K562 (cell line): ENCODE results near the gene TUBA3C. TPM values are rescaled to one million over a fixed set of nuclear protein-coding genes. Genes with fewer than 3 reads are reported as not detected.
"Not testable (repeated sequence)": the region's sequence is repeated elsewhere in the genome, so short reads cannot be mapped to it uniquely, and the experiment has no call there.

Experiments
- ATAC-seq: fragments of 200-7000 bp; cut with Tn5 transposase; 3 replicates; pipeline ENCODE4 v1.9.1; 2020; ENCODE audit warnings: moderate library complexity
- BruUV-seq: library from RNA; stranded (reverse); fragments of 400-500 nt; replicated peaks from 2 replicates; lab custom pipeline; 2021; lab: Mats Ljungman, UMichigan
- CTCF ChIA-PET: fragments of 300-600 bp; formaldehyde crosslinking; extraction: SDS; loops from one replicate; lab custom pipeline; 2021; ENCODE audit warnings: low intra/inter-chr PET ratio; lab: Yijun Ruan, JAX
- POLR2A ChIA-PET: fragments of 300-600, 350-650 bp; sonication (Branson Sonifier 250); formaldehyde crosslinking; extraction: SDS; loops from one replicate; lab custom pipeline; 2021; ENCODE audit warnings: antibody characterized with exemption, inconsistent platforms; lab: Yijun Ruan, JAX
- DNase-seq, 4 experiments: peaks; one replicate each; pipeline versions ENCODE4 v3.0.0 to v3.0.0-alpha.2; 2011 to 2018; ENCODE audit warnings: low spot score in 3 of 4, mixed read lengths in 3 of 4; ENCODE audit errors: extremely low read depth in 1 of 4
- FAIRE-seq: peaks from 2 replicates; lab custom pipeline; 2011; peaks lifted over from hg19 to GRCh38; lab: Jason Lieb, UNC
- H2AFZ ChIP-seq: 2 replicates; pipeline ENCODE4 v1.6.0; 2011; ENCODE audit warnings: low read depth, low read length, control low read depth, inconsistent platforms
- H3K27ac ChIP-seq: fragments of 200-600 bp; 3 replicates; pipeline ENCODE4 v1.8.0; 2011; ENCODE audit warnings: low read depth, mild to moderate bottlenecking, control low read depth, inconsistent platforms, low read length, moderate library complexity, mixed read lengths; ENCODE audit errors: extremely low read depth
- H3K27me3 ChIP-seq, 2 experiments: fragments of 300-600 bp in 1 of 2; 2 replicates in 1 of 2; 3 replicates in 1 of 2; pipeline versions ENCODE4 v1.6.0 to v1.8.0; 2011; ENCODE audit warnings: inconsistent platforms in 2 of 2, low read length in 2 of 2, mild to moderate bottlenecking in 1 of 2, mixed read lengths in 1 of 2, moderate library complexity in 1 of 2; ENCODE audit not compliant: control insufficient read depth in 2 of 2, insufficient read depth in 2 of 2
- H3K36me3 ChIP-seq: fragments of 300-600 bp; 3 replicates; pipeline ENCODE4 v1.8.0; 2011; ENCODE audit warnings: mild to moderate bottlenecking, low read length, inconsistent platforms; ENCODE audit not compliant: control insufficient read depth, insufficient read depth
- H3K4me1 ChIP-seq, 2 experiments: fragments of 200-600 bp in 1 of 2; replicated peaks in 1 of 2; 2 replicates in 1 of 2; 3 replicates in 1 of 2; pipeline versions ENCODE4 v1.5.1 to v1.8.0; 2011; ENCODE audit warnings: inconsistent platforms in 2 of 2, low read length in 2 of 2, mild to moderate bottlenecking in 1 of 2, mixed read lengths in 1 of 2, moderate library complexity in 1 of 2; ENCODE audit not compliant: control insufficient read depth in 2 of 2, insufficient read depth in 2 of 2
- H3K4me2 ChIP-seq: 2 replicates; pipeline ENCODE4 v1.6.1; 2011; ENCODE audit warnings: low read length, control low read depth, inconsistent platforms, mixed read lengths; ENCODE audit not compliant: insufficient read depth
- H3K4me3 ChIP-seq: fragments of 200-600 bp; sonication (generic), shearing (Covaris generic); 2 replicates; pipeline ENCODE4 v1.5.1; 2016; ENCODE audit warnings: control low read depth, inconsistent platforms
- H3K79me2 ChIP-seq: fragments of 200-600 bp; 3 replicates; pipeline ENCODE4 v1.8.0; 2011; ENCODE audit warnings: low read length, inconsistent platforms; ENCODE audit not compliant: control insufficient read depth, insufficient read depth
- H3K9ac ChIP-seq, 2 experiments: 2 replicates each; pipeline versions ENCODE4 v1.6.0 to v1.6.1; 2011; ENCODE audit warnings: low read depth in 2 of 2, low read length in 2 of 2, control low read depth in 1 of 2, inconsistent platforms in 1 of 2, mild to moderate bottlenecking in 1 of 2, mixed read lengths in 1 of 2; ENCODE audit not compliant: insufficient read depth in 1 of 2
- H3K9me1 ChIP-seq: one replicate; pipeline ENCODE4 v1.6.0; 2011; ENCODE audit warnings: inconsistent platforms, mild to moderate bottlenecking, low read length, moderate library complexity; ENCODE audit not compliant: control insufficient read depth, insufficient read depth
- H3K9me3 ChIP-seq: replicated peaks from 2 replicates; pipeline ENCODE4 v1.5.1; 2011; ENCODE audit warnings: low read depth, low read length, inconsistent platforms; ENCODE audit not compliant: control insufficient read depth, insufficient read depth
- H4K20me1 ChIP-seq: replicated peaks from 2 replicates; pipeline ENCODE4 v1.6.1; 2011; ENCODE audit warnings: low read length, inconsistent platforms, mixed read lengths; ENCODE audit not compliant: control insufficient read depth, insufficient read depth
- KDM1A ChIP-seq, 2 experiments: fragments of 450-650 bp; IDR thresholded peaks; 2 replicates each; pipeline ENCODE4 v1.6.1; 2016; ENCODE audit warnings: mild to moderate bottlenecking in 2 of 2
- ZBTB26 ChIP-seq: fragments of 450-650 bp; formaldehyde crosslinking; IDR thresholded peaks from 2 replicates; pipeline ENCODE4 v1.4.0; 2022; ENCODE audit warnings: missing genetic modification characterization
- WGBS: fragments of 100-300 bp; shearing (Covaris generic); methylation state at CpG from one replicate; pipeline ENCODE4 v1.1.6; 2016; ENCODE audit warnings: low coverage, mixed read lengths; ENCODE audit not compliant: insufficient coverage; ENCODE audit errors: missing lambda C conversion rate; 5-methylcytosine and 5-hydroxymethylcytosine counted together
- in situ Hi-C: fragments of 300-500 bp; cut with MboI; formaldehyde crosslinking; loops from 4 replicates; pipeline ENCODE4 v1.15.0; 2018; ENCODE audit warnings: inconsistent platforms, mixed read lengths
- intact Hi-C: fragments of 100-400 bp; cut with micrococcal nuclease; formaldehyde crosslinking; loops from 2 replicates; pipeline ENCODE4 v1.14.2; 2022
- polyA plus RNA-seq, 8 experiments: library from polyadenylated mRNA; depleted of rRNA in 4 of 8; stranded (reverse) in 5 of 8; unstranded in 3 of 8; fragments of >200 nt; fragmentation: Nextera tagmentation in 2 of 8; fragmentation: Illumina TruSeq in 1 of 8; extraction: Ambion mirVana in 2 of 8; extraction: Trizol in 1 of 8; gene quantifications; 2 replicates each; pipeline versions ENCODE4 v1.2.1 to v1.2.3, GENCODE V29; 2011 to 2014; ENCODE audit warnings: inconsistent platforms in 1 of 8, missing spikeins in 1 of 8
- total RNA-seq, 7 experiments: library from RNA; depleted of rRNA in 6 of 7; stranded (reverse); fragments of >200 nt in 6 of 7; fragmentation: Illumina TruSeq in 2 of 7; extraction: Trizol in 2 of 7; gene quantifications; 2 replicates each; pipeline versions ENCODE4 v1.2.1 to v1.2.3, GENCODE V29; 2011 to 2021; ENCODE audit warnings: low replicate concordance in 1 of 7

TUBA3C gene
- total and polyA plus RNA-seq, 9 of the 15 experiments (the other 6 are each of a cell fraction or from before 2014, with no cell fraction given), result 0.10 to 4.2 (median 2.2) TPM

GRCh38 chr13:19178901-19179593 is 2.6 kb downstream of the TUBA3C start (continued):
- TF ChIP-seq ZBTB26 (CRISPR knock-in tag), result no peak
- no peak for TF ChIP-seq KDM1A (IDR thresholded peaks at IDR 0.05)

- H3K4me3 ChIP-seq, H3K36me3 ChIP-seq, POLR2A ChIA-PET, H4K20me1 ChIP-seq, H3K9me1 ChIP-seq, DNase-seq, H3K4me1 ChIP-seq, BruUV-seq, ATAC-seq, FAIRE-seq, H3K4me2 ChIP-seq, H3K79me2 ChIP-seq, H3K27ac ChIP-seq, H2AFZ ChIP-seq, H3K9ac ChIP-seq, H3K27me3 ChIP-seq, CTCF ChIA-PET, intact Hi-C loops, H3K9me3 ChIP-seq, in situ Hi-C loops: not testable (repeated sequence)
- WGBS, result 10% methylated on average over 23 of the region's 36 CpGs
Observed at GRCh38 chr13:19176981-19177776, 4.4 kb downstream of the TUBA3C start.
